Epithelial cell of proximal tubule (primary cell): Measurements from ENCODE around the gene KLK11. TPM values are rescaled to one million over a fixed set of nuclear protein-coding genes. Genes with fewer than 3 reads are reported as not detected.

Experiments
- DNase-seq: peaks from one replicate; pipeline ENCODE4 v3.0.0-alpha.2; 2011; ENCODE audit warnings: low read depth
- H3K4me3 ChIP-seq: 2 replicates; pipeline ENCODE4 v1.5.1; 2011; ENCODE audit warnings: low read depth, mild to moderate bottlenecking, low read length
- CTCF ChIP-seq: conservative IDR thresholded peaks from 2 replicates; pipeline ENCODE4 v1.5.1; 2012; ENCODE audit warnings: low read depth, mild to moderate bottlenecking, low read length
- total RNA-seq: library from RNA; depleted of rRNA; stranded (reverse); fragments of >200 nt; gene quantifications from 2 replicates; pipeline ENCODE4 v1.2.3, GENCODE V29; 2015

KLK11 gene
- total RNA-seq, 1 donor from 2014 or later = not detected

- no peak for TF ChIP-seq CTCF
- peak within 1 kb of the TSS; percentile 36 for H3K4me3 ChIP-seq
- no peak for DNase-seq
Observed at GRCh38 chr19:51064534-51065220, 38.3 kb upstream of the KLK11 start, which contains the start of gene KLK13. TSS of gene KLK13 (minus strand) at chr19:51065092. CDS start at chr19:51065067, 25 bp downstream.

DNA sequence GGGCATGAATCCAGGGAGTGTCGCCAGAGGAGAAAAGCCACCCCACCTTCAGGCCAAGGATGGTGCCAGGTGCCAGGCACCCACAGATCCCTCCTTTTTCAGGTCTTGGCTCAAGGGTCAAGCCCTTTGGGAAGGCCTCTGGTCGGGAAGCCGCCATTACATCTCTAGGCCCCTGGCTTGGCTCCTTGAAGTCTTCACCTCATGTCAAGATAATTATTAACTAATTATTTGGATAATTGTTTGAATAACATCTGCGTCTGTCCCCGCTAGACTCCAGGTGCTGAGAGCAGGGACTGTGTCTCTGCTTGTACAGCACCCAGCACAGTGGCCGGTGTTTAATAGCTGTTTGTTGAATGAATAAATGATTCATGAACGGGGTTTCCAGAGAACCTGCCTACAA is 37.2 kb upstream of the KLK11 start:
- no peak for TF ChIP-seq CTCF
- no peak for DNase-seq
- no peak overlapping the region for H3K4me3 ChIP-seq

GRCh38 chr19:51060973-51061372 is 34.6 kb upstream of the KLK11 start:
- H3K4me3 ChIP-seq = no peak overlapping the region
- no peak for TF ChIP-seq CTCF
- DNase-seq = no peak

DNA sequence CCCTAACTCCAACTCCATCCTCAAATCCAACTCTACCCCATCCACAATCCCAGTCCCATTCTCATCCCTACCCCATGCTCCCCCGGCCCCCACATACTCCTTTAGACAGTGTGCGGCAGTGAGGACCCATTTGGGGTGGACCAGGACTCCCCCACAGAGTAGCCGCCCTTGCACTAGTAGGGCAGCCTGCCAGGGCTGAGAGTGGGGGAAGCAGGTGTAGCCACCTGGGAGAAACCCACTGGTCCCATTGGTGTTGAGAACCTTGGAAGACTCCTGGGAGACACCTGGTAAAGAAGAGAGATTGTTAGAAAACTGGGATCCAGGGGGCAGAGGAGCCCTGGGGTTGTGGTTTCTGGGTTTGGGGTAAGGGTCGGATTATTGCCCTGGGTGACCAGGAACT is 33.9 kb upstream of the KLK11 start:
- TF ChIP-seq CTCF = no peak
- no peak for DNase-seq
- no peak overlapping the region for H3K4me3 ChIP-seq

DNA sequence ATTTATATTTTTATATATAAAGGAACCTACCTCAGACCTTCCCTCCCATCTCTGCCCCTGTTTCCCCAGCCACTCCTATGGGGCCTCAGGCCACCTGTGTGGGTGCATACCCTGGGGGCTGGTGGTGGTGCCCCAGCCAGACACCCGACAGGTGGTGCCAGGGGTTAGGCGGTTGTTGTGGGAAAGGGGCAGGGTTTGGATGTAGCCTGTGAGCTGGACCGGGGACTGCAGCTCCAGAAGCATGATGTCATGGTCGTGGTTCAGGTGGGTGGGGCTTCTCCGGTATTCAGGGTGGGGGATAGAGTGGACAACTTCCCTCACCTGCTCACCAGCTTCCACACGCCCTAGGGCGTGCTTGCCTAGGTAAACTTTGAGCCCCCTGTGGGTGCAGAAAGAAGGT is 33.3 kb upstream of the KLK11 start:
- TF ChIP-seq CTCF = no peak
- no peak overlapping the region for H3K4me3 ChIP-seq
- DNase-seq = no peak

- DNase-seq = no peak
- H3K4me3 ChIP-seq = no peak overlapping the region
- no peak for TF ChIP-seq CTCF
Observed at GRCh38 chr19:51055866-51056265, 29.4 kb upstream of the KLK11 start.

DNA sequence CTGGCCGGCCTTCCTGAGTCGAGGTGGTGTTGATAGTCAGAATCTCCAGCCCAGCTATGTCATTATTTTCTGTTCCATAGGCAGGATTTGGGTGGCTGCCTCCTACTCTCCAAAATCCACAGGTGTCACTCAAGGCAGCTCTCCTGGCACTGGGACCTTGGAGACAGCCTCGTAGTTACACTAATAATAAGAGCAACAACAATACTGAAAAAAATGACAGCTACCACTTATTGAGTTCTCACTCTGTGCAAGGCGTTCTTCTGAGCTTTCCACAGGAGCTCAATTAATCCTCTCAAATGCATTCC is 20.6 kb upstream of the KLK11 start:
- DNase-seq = no peak
- H3K4me3 ChIP-seq = no peak overlapping the region
- no peak for TF ChIP-seq CTCF
